HuH-7.5 (cell line): ENCODE results near the gene PTPN4.

Source experiments
- DNase-seq: peaks from one replicate; pipeline ENCODE4 v3.0.0; 2011; ENCODE audit warnings: low spot score

PTPN4 gene, protein sequence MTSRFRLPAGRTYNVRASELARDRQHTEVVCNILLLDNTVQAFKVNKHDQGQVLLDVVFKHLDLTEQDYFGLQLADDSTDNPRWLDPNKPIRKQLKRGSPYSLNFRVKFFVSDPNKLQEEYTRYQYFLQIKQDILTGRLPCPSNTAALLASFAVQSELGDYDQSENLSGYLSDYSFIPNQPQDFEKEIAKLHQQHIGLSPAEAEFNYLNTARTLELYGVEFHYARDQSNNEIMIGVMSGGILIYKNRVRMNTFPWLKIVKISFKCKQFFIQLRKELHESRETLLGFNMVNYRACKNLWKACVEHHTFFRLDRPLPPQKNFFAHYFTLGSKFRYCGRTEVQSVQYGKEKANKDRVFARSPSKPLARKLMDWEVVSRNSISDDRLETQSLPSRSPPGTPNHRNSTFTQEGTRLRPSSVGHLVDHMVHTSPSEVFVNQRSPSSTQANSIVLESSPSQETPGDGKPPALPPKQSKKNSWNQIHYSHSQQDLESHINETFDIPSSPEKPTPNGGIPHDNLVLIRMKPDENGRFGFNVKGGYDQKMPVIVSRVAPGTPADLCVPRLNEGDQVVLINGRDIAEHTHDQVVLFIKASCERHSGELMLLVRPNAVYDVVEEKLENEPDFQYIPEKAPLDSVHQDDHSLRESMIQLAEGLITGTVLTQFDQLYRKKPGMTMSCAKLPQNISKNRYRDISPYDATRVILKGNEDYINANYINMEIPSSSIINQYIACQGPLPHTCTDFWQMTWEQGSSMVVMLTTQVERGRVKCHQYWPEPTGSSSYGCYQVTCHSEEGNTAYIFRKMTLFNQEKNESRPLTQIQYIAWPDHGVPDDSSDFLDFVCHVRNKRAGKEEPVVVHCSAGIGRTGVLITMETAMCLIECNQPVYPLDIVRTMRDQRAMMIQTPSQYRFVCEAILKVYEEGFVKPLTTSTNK

DNA sequence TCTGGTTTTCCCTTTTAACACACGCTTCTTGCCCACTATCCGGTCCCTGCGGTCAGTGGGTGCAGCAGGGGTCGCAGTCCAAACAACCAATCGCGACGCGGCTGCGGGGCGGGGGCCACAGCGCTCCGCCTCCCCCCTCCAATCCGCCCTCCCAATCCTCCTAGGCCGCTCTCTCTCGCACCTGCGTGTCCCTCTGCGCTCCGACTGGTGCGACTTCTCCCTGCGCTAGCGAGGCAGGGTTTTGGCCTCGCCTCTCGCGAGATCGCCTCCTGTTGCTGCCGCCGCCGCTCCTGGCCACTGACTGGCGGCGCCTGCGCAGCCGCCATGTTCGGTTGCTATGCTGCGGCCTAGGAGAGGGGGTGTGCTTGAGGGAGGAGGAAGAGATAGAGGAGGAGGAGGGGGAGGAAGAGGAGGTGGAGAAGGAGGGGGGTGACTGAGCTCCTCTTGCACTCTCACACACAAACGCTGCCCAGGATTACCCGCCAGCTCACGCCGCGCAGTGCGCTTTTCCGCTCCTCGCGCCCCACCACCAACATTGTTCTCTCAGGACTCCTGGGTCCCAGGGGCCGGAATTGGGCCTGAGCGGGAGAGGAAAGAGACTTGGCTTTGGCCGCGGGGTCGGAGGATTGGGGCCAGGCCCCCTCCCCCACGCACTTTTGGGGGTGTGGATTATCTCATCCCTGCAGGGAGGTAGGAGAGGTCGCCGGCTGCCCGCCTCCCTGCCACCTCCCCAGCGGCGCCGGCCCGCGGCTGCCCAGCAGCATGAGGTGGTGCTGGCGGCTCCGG, at the start of gene PTPN4:
Gene PTPN4 (plus strand): TSS at position 472 of the 786 bp plus-strand sequence. CDS start 49,932 bp downstream, outside the sequence.
- peak; percentile 87 for DNase-seq

DNA sequence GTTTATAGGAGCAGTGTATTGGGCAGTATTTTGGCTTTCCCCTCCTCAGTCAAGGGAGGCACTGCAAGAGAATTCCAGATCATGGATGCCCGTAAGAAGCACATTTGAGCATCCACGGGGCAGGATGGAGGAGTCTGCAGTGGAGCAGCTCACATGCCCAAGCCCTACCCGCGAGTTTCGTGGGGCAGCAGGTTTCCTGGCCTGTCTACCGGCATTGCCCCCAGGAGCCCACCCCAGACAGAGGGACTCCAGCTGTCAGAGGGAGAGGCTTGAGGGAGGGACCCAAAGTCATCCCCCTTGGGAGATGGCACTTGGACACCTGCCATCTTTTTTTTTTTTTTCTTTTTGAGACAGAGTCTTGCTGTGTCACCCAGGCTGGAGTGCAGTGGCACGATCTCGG, 49.4 kb upstream of the PTPN4 start:
- no peak for DNase-seq

DNA sequence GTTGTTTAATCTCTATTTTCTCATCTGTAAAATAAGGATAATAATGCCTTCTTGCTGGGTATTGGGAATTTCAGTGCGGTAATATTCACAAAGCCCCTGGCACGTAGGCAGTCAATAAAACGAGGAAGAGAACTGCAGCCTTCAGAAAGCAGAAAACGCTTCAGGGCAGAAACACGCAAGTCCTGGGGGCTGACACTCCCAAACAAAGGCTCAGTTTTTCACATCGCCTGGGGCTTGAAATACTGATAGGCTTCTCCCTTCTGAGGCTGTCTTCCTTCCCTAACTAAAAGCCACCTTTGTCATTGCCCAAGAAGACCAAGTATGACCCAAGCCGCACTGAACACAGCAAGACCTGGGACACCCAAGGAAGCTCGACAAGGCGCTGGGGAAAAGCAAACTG, 48.4 kb upstream of the PTPN4 start:
- DNase-seq = no peak

DNA sequence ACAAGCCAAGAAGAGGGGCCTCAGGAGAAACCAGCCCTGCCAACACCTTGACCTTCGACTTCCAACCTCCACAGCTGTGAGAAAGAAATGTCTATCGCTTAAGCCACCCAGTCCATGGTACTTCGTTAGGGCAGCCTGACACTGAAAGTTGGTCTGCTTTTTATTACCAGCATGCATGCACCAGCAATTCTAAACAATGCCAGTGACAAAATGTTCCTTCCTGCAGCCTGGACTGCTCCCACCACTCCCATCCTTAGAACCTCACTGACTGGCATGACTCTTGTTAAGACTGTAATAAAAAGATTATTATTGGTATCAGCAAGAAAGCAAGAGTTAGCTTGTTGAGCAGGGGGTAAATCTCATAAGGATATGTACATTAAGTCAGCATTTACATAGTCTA, 47.2 kb upstream of the PTPN4 start:
- DNase-seq = no peak

DNA sequence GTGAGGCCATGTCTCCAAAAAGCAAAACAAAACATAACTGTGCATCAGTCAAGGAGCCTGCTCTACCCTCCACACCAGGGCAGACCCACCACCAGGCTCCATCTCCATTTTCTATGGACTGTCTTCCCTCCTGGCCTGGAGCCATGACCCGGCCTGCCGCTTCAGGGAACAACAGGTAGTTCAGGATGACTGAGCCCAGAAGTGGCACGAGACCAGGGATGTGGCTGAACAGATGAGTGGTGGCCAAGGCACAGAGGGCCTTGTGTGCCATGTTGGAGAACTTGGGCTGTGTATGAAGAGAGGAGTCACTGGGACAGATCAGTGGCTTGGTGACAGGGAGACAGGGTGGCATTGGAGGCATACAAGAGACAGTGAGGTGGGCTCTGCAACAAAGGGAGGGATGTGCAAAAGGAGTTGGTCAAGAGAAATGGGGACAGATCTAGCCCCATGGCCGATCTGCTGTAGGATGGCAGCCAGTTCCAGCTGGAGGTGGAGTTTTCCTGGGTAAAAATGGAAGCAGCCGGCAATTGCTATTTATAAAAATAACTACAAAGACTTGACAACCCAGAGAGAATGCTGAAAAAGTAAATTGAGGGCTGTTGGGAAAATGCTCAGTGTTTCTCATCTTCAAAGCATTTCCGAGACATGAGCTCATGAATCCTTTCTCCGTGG, 45.8 kb upstream of the PTPN4 start:
- no peak for DNase-seq

DNA sequence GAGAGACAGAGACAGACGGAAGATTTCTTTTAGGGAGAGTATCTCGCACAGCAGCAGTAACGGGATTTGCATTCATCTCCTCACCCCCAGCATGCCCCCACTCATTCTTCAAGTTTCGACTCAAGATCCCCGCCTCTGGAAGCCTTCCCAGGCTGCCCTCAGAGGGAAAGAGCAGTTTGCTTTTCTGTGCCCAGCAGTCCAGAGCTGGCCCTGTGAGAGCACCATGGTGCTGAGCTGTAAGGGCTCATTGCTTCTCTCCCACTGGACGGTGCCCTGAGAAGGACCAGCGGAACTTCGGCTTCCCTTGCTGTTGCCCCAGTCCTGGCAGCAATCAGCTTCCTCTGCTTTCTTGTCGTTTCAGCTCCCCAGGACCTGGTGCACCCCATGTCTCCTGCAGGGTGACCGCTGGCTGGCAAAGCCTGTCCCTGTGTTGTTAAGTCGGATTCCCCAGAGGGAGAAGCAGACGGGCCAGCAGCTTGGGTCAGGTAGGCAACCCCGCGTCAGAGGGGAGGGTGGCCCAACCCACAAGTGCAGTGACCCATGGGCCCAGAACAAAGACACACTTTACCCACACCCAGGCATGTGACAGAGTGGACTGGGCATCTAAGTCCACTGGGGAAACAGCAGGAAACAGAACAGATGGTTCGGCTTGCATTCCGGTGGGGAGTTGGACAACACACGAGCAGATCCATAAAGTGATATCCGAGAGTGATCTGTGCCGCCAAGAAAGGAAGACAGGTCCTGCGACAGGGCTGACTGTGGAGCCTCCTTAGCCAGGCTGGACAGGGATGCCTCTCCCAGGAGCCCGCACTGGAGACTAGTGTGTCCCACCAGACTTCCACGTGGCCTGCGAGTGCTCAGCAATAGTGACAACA, 44.1 kb upstream of the PTPN4 start:
- no peak for DNase-seq

DNA sequence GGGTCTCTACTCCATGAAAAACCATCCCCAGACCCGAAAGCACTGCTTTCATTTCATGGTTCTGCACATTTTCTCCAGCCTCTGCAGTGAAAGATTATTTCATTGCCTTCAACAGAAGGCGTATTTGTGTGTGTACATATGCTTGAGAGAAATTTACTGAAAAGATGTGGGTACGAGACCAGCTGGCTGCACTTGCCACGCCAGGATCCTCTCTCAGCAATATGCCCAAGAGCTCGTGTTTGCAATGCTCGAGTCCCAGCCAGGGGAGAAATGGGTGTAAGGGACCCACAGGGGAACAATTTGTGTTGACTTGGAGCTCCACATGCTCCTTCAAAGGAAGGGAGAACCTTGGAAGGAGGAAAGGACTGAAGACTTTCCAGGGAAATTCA, 43.4 kb upstream of the PTPN4 start:
- DNase-seq = no peak

DNA sequence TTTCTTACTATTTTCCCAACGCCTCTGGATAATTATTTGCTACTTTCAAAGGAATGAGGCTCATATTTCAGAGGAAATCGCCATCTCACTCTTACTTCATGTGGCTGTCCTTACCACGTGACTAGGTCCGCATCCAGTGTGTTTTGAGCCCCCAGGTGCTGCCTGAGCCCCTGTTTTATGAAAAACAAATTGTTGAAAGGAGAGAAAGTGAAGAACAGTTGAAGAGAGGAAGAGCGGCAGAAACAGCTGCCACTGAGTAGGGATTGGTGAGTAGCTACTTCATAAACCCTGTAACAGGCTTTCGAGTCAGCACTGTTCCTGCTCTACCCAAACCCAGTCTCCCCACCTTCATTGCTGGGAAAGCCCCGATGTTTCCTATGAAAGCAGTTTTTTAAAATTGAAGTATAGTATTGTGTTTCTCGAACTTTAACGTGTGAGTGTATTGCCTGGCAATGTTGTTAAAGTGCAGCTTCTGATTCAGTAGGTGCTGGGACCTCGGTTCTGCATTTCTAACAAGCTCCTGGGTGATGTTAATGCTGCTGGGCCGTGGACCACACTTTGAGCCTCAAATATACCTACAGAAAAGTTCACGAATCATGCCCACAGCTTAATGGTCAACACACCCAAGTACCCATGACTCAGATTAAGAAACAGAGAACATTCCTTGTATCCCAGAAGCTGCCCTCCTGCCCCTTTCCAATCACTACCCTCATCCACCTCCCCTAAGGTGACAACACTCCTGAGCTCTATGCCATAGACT, 41.0 kb upstream of the PTPN4 start:
- DNase-seq = no peak

DNA sequence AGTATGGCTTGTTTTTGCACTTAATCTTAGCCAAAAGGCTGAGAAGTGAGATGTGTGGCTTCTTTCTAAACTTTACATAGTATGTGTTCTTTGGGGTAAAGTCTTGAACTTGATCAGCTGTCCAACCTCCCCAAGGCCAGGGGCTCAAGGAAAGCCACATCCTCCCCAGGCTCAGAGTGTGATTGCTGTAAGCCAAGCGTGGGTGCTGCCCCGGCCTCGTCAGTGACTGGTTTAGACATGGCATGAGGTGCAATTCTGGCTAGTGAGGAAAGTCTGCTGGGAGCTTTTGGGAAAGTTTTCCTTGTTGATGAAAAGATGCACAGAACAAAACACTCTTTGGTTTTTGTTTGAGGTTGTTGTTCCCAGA, 40.5 kb upstream of the PTPN4 start:
- no peak for DNase-seq

DNA sequence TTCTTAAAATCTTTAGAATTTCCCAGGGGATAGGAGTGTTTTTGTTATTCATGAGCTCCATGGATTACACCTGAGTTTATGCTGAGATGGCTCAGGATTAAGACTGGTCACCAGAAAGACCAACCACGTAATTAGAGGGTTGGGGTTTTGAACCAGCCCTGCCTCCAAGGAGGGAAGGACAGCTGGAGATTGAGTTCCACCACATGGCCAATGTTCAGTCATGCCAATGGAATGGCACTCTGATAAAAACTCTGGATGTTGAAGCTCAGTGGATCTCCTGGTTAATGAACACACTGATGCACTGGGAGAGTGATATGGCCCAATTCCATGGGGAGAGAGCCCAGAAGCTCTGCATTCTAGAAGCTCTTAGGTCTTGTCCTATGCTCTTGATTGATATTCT, 38.7 kb upstream of the PTPN4 start:
- no peak for DNase-seq

DNA sequence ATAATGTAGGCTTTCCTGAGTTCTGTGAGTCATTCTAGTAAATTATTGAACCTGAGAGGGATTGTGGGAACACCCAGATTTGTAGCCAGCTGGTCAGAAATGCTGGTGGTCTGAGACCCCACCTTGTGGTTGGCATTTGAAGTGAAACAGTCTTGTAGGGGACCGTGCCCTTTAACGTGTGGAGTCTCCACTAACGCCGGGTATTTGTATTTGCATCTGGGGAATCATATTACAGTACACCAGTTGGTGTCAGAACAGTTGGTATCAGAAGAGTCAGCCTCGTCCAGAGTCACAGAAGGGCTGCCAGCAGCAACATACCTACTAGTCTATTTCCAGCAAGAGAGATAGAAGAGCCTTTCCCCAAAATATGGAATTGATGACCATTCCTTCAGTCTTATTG, 38.3 kb upstream of the PTPN4 start:
- DNase-seq = no peak

DNA sequence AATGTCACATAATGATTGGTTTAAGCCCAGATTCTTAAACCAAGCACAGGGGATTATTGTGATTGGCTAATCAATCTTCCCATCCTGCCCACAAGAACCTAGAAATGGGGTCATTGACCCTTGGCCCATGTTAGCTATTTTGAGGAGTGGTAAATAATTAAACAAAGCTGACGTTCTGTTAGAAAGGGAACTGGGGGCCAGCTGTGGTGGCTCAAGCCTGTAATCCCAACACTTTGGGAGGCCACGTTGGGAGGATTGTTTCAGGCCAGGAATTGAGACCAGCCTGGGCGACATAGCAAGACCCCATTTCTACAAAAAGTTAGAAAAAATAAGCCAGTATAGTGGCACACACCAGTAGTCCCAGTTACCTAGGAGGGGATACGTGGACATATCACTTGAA, 37.8 kb upstream of the PTPN4 start:
- DNase-seq = peak; percentile 31

DNA sequence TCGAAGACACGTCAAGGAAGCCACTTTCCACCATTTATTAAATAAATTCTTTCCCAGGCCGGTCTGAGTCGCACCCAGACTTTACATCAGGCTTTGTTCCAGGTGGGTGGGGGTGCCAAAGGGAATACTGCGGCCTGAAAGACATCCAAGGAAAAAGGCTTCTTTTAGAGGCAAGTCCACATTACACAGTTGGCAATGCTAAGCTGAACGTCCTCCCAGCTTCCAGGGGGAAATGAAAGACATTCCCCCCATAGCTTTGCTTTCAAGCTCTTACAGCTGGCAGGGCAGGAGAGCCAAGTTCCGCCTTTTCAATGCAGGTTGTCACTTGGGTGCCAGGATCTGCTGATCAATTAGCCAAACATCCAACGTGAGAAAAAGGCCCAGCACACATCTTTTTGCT, 36.5 kb upstream of the PTPN4 start:
- DNase-seq = no peak

DNA sequence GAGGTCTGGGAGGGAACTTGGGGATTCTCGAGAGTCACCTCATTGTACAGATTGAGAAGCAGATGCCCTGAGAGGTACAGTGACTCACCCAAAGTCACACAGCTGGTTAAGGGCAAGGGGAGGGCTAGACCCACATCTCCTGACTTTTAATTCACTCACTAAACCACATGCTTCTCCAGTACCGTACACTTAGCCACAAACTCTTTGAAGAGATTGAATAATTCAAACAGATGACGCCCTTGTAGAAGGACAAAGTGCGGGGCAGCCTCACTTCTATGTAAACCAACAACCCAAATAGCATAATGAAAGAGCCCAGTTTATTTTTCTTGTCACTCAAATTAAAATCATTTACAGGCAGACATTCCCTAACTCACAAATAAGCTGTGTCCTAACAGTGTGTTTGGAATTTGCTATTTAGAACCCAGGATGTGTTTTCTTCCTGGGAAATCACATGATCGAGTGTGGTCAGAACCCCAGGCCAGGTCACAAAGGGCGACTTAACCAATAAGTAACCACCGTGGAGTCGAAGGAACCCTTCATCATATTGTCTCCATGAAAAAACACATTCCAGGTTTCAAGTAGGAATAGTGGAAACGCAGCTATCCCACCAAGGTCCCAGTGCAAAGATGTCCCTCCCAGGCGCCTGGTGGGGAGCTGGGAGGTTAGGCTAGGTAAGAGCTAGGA, 35.8 kb upstream of the PTPN4 start:
- no peak for DNase-seq

DNA sequence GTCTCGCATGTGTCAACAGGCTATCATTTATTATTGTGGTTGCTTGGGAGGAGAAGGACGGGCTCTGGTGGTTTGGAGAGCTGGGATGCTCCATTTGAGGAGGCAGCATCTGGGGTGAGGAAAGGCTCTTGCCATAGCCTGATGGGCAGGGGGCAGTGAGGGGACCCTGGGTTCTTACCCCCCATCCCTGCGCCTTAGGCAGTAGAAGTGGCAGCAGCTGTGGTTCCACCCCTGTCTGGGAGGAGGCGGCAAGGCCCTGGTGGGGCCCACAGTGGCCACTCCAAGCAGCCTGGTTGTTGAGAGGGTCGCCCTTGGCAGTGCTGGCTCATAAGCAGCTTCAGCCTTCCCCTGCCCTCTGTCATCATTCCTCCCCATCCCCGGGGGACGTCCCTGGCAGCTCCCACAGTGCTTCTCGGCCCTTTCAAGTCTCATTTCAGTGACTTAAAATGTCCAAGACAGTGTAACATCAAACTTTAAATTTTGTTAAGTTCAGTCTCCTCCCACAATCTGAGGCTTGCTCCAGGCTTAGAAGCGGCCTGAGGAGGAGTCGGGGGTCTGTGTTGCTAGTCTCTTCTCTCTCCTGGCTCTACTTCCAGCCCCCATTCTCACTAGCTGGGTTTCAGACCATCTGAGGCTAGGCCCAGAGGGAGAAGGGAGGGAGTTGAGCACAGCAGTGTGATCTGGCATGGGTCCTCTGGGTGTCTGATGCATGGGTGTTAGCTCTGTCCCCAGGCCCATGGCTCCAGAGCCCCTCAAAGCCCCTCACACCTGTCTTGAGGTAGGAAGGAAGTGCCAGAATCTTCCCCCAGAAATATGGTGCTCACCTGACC, 34.9 kb upstream of the PTPN4 start:
- no peak for DNase-seq

DNA sequence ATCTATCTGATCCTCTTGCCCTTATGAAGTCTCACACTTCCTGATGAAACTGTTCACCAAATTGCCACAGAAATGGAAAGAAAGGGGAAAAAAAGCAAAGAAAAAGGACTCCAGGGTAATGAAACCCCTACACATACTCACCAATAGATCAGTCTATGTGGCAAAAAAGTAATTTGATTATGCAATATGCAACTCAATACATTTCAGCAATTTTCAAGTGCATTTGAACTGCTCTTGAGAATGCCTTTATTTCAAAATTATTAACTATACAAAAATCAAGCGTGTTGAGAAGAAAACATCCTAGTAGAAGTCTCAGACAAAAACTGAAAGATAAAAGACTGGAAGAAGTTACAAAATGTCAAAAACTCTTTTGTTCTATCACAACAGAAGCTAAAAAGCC, 32.2 kb upstream of the PTPN4 start:
- DNase-seq = no peak

DNA sequence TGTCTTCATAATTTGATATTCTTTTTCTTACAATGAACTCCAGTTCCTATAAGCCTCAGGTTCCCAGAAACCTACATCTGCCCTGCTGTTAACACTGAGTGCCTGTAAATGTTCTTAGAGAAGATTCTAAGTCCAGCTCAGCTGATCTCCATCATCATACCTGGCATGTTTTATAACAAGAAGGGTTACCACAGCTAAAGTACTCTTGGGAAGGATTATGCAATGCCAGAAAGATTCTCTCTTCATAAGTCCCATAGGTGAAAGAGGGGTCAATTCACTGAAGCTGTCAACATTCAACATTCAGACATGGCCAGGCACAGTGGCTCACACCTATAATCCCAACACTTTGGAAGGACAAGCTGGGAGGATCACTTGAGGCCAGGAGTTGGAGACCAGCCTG, 31.3 kb upstream of the PTPN4 start:
- DNase-seq = no peak

DNA sequence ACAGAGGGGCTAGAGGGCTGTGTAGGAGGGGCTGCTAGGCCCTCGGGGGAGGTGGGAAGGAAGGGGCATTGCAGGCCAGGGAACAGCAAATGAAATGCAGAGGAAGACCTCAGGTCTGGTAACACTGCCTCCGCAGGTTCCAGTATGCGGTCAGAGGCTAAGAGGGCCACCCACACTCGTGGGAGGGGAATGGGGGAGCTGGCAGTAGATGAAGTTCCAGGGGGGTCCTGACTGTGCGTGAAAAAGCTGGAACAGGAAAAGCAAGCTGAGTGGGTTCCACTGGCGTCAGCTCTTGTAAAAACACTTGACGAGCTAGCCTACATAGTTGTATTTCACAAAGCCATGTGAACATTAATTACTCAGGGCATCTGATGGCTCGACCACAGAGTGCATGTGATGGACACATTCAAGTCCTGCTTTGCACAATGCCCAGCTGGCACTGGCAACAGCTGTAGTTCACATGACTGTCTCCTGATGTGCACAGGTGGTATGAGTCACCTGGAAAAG, 29.0 kb upstream of the PTPN4 start:
- DNase-seq = no peak
